SJSA1 (cell line): ENCODE results near the gene PTCD2. TPM values are rescaled to one million over a fixed set of nuclear protein-coding genes. Genes with fewer than 3 reads are reported as not detected.
A peak's percentile ranks its signal among the peaks of the same experiment; 100 is the strongest.

Experiments used
- DNase-seq, 2 experiments: peaks; one replicate each; pipeline ENCODE4 v3.0.0-alpha.2; 2015 to 2020; ENCODE audit warnings: low spot score in 2 of 2, low read depth in 1 of 2
- H3K27ac ChIP-seq: fragments of 250-450 bp; sonication (Bioruptor Pico); 2 replicates; pipeline ENCODE4 v1.5.1; 2020; ENCODE audit warnings: mild to moderate bottlenecking, moderate library complexity
- H3K27me3 ChIP-seq: fragments of 250-450 bp; sonication (Bioruptor Pico); replicated peaks from 2 replicates; pipeline ENCODE4 v1.5.1; 2020; ENCODE audit warnings: mild to moderate bottlenecking, moderate library complexity
- H3K36me3 ChIP-seq: fragments of 250-450 bp; sonication (Bioruptor Pico); 2 replicates; pipeline ENCODE4 v1.5.1; 2020; ENCODE audit warnings: mild to moderate bottlenecking
- H3K4me1 ChIP-seq: fragments of 250-450 bp; sonication (Bioruptor Pico); replicated peaks from 2 replicates; pipeline ENCODE4 v1.6.1; 2021; ENCODE audit warnings: mild to moderate bottlenecking
- H3K4me3 ChIP-seq: fragments of 250-450 bp; sonication (Bioruptor Pico); 2 replicates; pipeline ENCODE4 v1.5.1; 2020; ENCODE audit warnings: mild to moderate bottlenecking
- H3K9me3 ChIP-seq: fragments of 250-450 bp; sonication (Bioruptor Pico); replicated peaks from 2 replicates; pipeline ENCODE4 v1.5.1; 2020; ENCODE audit warnings: mild to moderate bottlenecking
- total RNA-seq: library from RNA; depleted of rRNA; stranded (reverse); fragments of >200 nt; shearing (Covaris generic); gene quantifications from 2 replicates; pipeline ENCODE4 v1.2.3, GENCODE V29; 2014

The PTCD2 gene
- total RNA-seq, 1 experiment from 2014 or later: 11.7 TPM

DNA sequence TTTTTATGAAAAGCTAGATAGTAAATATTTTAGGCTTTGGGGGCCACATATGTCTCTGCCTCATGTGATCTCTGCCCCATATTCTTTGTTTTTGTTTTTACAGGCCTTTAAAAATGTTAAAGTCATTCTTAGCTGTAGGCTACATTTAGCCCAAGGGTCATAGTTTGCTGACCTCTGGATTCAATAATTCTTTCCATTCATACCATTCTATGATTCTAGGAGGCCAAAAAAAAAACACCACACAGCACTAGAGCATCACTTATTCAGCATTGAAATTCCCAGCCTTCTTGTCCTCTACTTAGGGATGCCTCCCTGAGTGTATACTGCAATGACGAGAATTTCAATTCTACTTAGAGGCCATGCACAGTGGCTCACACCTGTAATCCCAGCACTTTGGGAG lies 17.0 kb downstream of the PTCD2 start:
- no peak for DNase-seq
- Histone ChIP-seq H3K4me3 (no peak overlapping the region), H3K36me3 (peaks cover 38% of the 10 kb centered on the region), H3K27me3 (no peaks in the 10 kb centered on the region), H3K9me3 (no peaks in the 10 kb centered on the region), H3K27ac (no peak overlapping the region), H3K4me1 (no peaks in the 10 kb centered on the region)

DNA sequence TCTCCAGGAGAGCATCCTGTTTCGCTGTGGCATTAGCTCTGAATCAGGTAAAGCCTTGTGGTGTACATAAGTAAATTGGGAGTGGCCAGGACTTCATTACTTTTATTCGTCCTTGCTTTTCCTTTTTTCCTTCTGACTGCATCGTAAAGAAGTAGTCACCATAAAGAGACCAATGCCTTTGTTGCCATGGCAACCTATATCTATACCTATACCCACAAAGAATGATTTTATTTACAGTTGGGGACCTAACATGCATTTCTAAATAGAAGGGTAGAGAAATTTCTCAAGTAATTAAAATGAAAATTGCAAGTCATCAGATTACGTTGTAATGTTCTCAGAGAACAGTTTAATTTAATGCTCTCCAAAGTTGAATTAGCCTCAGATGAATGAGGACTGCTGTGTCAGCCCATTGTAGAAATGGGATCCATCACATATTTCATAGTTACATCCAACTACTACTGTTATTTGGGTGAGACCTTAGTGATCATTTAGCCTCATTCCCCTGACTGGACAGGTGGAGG lies 18.6 kb downstream of the PTCD2 start:
- H3K27ac ChIP-seq: no peak overlapping the region
- DNase-seq: no peak
- peaks cover 40% of the 10 kb centered on the region for H3K36me3 ChIP-seq
- H3K4me3 ChIP-seq: no peak overlapping the region
- H3K27me3 ChIP-seq: no peaks in the 10 kb centered on the region
- no peaks in the 10 kb centered on the region for H3K4me1 ChIP-seq
- H3K9me3 ChIP-seq: no peaks in the 10 kb centered on the region

DNA sequence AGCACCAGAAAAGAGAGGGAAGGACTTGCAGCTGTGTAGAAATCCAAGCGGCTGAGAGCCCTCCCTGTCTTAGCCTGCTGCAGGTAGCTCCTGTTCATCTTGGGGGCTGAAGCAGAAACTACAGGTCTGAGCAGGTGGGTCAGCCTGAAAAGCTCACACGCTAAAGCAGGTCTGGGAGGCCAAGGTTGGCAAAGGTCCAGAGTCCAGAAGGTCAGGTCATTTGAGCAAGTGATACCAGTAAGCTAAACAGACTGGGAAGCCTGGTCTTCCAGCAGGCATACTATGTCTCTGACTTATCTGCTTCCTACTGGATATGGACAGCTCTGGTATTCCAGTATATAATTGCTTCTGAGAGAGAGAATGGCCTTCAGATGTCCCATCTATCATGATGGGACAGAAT lies 26.2 kb downstream of the PTCD2 start:
- Histone ChIP-seq H3K36me3 (peaks cover 27% of the 10 kb centered on the region), H3K27me3 (no peaks in the 10 kb centered on the region), H3K4me3 (no peak overlapping the region), H3K27ac (no peak overlapping the region), H3K4me1 (peaks cover 10% of the 10 kb centered on the region), H3K9me3 (no peaks in the 10 kb centered on the region)
- DNase-seq: no peak

DNA sequence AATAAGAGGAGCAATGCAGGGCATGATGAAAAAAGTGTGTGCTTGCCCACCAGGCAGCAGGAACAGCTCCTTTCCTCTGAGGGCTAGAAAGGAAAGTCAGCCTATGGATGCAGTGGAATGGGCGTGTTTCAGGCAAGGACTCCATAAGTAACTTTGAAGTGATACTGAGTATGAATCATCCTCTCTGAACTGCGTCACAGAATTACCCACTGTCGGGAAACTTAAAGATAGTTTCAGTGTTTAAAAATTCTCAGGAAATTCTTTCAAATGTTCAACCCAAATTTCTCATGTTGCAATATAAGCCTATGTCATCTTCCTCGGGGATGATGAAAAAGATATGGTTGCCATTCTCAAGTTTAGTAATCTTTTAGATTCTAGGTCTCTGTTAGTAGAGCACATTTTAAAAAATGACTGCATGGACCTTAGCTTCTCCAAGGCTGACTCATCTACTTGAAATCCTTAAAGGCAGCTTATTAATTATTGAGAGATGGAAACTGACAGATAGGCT lies 27.7 kb downstream of the PTCD2 start:
- Histone ChIP-seq H3K4me1 (peaks cover 10% of the 10 kb centered on the region), H3K4me3 (no peak overlapping the region), H3K9me3 (no peaks in the 10 kb centered on the region), H3K27ac (peak overlapping the region; percentile 55), H3K36me3 (peaks cover 21% of the 10 kb centered on the region), H3K27me3 (no peaks in the 10 kb centered on the region)
- peak in 1 of 2 experiments; percentile 55 for DNase-seq

DNA sequence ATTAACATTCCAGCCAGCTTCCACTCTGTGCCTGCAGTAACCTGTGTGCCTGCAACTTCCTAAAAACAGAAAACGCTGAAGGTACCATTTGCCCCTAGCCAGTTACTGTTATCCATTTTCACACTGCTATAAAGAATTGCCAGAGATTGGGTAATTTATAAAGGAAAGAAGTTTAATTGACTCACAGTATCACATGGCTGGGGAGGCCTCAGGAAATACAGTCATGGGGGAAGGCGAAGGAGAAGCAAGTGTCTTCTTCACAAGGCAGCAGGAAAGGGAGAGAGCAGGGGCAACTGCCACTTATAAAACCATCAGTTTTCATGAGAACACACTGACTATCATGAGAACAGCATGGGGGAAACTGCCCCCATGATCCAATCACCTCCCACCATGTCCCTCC lies 31.2 kb downstream of the PTCD2 start:
- Histone ChIP-seq H3K4me3 (no peak overlapping the region), H3K4me1 (peaks cover 10% of the 10 kb centered on the region), H3K9me3 (no peaks in the 10 kb centered on the region), H3K27ac (no peak overlapping the region), H3K27me3 (no peaks in the 10 kb centered on the region), H3K36me3 (peaks cover 15% of the 10 kb centered on the region)
- DNase-seq: no peak

DNA sequence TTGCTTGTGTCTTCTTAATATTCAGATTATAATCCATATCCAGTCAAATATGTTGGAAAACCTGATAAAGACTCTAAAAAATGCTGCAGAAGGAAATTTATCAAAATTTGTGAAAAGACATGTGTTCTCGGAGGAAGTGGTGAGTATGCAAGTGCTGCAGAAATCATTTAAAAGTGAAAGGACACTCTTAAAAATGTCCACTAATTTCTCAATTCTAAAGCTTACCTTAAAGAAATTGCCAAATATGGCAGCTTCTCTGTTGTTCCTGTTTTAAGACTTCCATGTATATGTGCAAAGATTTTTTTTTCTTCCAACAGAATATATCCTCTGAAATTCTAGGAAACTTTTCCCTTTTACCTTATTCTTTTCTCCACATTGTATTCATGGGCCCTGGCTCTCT lies 32.4 kb downstream of the PTCD2 start:
- Histone ChIP-seq H3K27me3 (no peaks in the 10 kb centered on the region), H3K4me1 (peaks cover 8% of the 10 kb centered on the region), H3K27ac (no peak overlapping the region), H3K36me3 (peaks cover 10% of the 10 kb centered on the region; the same call in 1 of the 2 replicates), H3K9me3 (no peaks in the 10 kb centered on the region), H3K4me3 (no peak overlapping the region)
- no peak for DNase-seq

DNA sequence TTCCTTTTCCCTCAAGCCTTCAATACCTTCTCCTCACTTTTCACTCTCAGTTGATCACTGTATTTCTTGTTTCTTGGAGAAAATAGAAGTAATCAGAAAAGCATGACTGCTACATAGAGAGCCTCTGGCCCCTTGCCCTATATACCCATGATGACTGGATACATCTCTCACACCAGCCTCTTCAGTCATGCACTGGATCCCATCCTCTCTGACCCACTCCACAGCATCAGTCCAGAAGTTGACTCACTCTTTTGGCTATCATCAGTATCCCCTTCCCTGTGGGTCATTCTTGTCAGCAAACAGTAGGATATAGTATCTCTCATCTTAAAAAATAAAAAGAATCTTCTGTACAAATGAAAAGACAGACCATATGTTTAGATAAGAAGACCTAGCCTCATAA lies 32.9 kb downstream of the PTCD2 start:
- Histone ChIP-seq H3K4me3 (no peak overlapping the region), H3K9me3 (no peaks in the 10 kb centered on the region), H3K4me1 (peaks cover 4% of the 10 kb centered on the region), H3K36me3 (peaks cover 10% of the 10 kb centered on the region; the same call in 1 of the 2 replicates), H3K27ac (no peak overlapping the region), H3K27me3 (no peaks in the 10 kb centered on the region)
- DNase-seq: no peak

DNA sequence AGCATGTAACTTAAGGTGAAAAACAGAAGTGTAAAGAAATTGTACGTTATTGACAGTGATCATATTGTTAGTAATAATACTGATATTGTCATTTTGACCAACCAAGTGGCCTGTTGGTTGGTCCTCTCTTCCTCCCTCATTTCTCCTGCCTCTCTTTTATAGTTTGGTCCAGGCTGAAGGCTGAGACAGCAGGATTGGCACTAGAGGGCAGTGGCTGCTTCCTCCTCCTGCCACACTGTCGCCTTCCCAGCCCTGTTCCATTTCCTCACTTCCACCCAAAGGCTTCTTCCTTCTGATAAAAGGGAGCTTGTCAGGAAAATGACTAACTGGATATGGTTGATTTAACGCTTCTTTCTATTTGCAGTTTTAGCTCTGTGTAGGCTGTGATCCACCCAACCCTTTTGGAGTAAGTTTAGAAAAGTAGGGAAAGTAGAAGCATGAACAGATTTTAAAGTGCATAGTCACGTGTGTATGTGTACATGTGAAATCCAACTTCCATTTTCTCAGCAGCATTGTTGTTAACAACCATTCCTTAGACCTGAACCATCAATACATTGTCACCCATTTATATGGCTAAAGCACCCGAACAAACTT lies 35.6 kb downstream of the PTCD2 start:
- Histone ChIP-seq H3K9me3 (no peaks in the 10 kb centered on the region), H3K4me1 (no peaks in the 10 kb centered on the region; the same call in none of the 2 replicates), H3K27me3 (no peaks in the 10 kb centered on the region), H3K36me3 (peaks cover 13% of the 10 kb centered on the region), H3K27ac (no peak overlapping the region), H3K4me3 (no peak overlapping the region)
- peak in 1 of 2 experiments; percentile 29 for DNase-seq

DNA sequence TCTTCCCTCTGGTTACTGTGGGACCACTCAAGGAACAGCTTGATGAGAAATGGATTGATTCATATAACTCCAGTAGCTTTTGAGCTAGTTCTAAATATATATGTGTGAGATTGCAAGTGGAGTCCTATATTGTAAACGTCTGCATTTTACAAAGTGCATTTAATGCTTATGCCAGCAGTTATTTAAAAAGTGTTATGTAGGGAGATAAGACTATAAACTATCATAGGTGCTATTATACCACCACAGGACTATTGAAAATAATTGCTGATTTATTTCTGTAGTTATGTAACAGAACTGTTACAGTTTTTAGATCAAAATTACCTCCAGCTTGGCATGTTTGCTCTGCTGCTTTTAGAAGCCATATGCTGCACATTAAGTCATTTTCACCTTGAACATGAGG lies 36.2 kb downstream of the PTCD2 start:
- H3K4me1 ChIP-seq: no peaks in the 10 kb centered on the region; the same call in none of the 2 replicates

DNA sequence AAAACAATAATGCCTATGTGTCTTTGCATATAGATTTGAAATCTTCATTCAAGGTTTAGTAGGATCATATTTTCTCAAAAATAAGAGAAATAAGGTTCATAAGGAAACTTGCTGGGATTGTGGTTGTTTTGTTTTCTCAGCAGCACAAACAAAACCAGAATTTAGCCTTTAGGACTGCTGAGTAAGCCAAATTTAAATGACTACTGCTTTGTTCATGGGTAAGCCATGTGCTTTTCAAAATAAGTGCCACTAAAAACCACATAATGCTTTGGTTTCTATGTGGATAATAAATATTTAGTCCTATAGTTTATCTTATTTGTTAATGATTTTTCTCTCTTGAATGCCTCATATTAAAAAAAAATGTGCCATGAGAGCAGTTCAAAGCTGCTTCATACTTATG lies 38.8 kb downstream of the PTCD2 start:
- Histone ChIP-seq H3K4me3 (no peak overlapping the region), H3K9me3 (no peaks in the 10 kb centered on the region), H3K27ac (no peak overlapping the region), H3K27me3 (no peaks in the 10 kb centered on the region), H3K4me1 (peaks cover 17% of the 10 kb centered on the region), H3K36me3 (peaks cover 30% of the 10 kb centered on the region)
- no peak for DNase-seq

More for the DNA sequence above, 36.2 kb downstream of the PTCD2 start:
- H3K36me3 ChIP-seq: peaks cover 18% of the 10 kb centered on the region
- H3K4me3 ChIP-seq: no peak overlapping the region
- no peak overlapping the region for H3K27ac ChIP-seq
- H3K27me3 ChIP-seq: no peaks in the 10 kb centered on the region
- DNase-seq: no peak
- no peaks in the 10 kb centered on the region for H3K9me3 ChIP-seq

DNA sequence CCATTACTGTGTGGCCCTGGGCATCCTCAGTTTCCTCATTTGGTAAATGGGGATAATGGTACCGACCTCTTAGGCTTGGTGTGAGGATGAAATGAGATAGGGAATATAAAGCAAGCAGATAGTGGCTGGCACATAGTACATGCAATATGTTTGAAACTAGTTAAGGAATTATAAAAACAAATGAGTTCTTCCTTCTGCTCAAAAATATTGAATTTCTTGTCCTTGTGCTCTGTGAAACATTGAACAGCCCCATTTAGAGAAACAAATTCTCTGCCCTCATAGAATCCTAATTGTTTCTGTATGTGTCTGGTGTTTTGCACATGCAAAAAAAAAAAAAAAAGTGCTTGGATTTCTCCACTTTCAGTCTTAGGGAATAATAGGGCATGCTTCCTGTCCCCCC lies 39.7 kb downstream of the PTCD2 start:
- Histone ChIP-seq H3K36me3 (peaks cover 35% of the 10 kb centered on the region), H3K27ac (no peak overlapping the region), H3K9me3 (no peaks in the 10 kb centered on the region), H3K4me3 (no peak overlapping the region), H3K4me1 (peaks cover 19% of the 10 kb centered on the region), H3K27me3 (no peaks in the 10 kb centered on the region)
- DNase-seq: no peak

DNA sequence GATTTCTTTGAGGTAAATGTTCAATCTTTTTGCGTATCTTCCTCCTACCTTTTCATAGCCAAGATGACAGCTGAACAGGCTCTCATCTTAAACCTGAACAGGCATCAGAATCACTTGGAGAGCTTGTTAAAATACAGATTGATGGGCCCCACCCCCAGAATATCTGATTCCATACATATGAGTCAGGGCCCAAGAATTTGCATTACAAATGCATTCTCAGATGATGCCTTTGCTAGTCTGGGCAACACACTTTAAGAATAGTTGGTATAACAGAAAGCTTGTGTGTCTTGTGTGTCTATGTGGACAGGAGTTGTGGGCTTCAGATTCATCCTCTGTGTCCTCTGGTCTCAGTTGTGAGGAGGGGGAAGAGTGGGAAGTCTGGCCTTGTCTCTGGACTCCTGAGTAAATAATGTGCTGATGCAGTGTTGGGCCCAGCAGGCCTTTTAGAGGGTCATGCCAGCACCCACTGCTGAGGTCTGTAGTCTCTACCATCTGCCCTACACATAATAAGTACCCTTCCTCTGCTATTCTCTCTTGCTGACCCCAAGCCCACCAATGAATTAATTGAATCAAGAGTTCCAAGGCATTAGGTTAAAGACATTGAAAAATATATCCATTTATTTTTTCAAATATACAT lies 43.1 kb downstream of the PTCD2 start:
- peaks cover 35% of the 10 kb centered on the region for H3K36me3 ChIP-seq
- H3K4me3 ChIP-seq: no peak overlapping the region
- DNase-seq: peak; percentile 76 to 86

DNA sequence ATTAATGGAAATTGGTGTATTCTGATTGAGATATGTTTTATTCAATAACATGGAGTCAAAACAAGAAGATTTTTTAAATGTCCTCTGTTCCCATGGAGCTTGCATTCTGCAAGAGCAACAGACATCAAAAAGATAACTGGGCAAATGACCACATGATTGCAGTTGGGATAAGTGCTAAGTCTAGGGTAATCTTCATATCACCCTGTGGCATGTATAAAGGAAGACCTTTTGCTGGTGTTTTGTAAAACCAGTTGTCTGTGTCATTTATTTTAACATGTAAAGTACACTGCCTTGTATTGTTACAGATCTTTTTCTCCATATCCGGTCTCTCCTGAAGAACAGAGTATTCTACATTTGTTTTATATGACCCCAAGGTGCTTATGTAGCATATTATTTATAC lies 44.0 kb downstream of the PTCD2 start:
- Histone ChIP-seq H3K4me3 (no peak overlapping the region), H3K36me3 (peaks cover 30% of the 10 kb centered on the region), H3K27me3 (no peaks in the 10 kb centered on the region), H3K9me3 (no peaks in the 10 kb centered on the region), H3K27ac (no peak overlapping the region; the same call in 1 of the 2 replicates), H3K4me1 (peaks cover 28% of the 10 kb centered on the region)
- DNase-seq: no peak

More for the DNA sequence above, 43.1 kb downstream of the PTCD2 start:
- Histone ChIP-seq H3K9me3 (no peaks in the 10 kb centered on the region), H3K27me3 (no peaks in the 10 kb centered on the region), H3K27ac (peak overlapping the region; percentile 93), H3K4me1 (peaks cover 28% of the 10 kb centered on the region)

DNA sequence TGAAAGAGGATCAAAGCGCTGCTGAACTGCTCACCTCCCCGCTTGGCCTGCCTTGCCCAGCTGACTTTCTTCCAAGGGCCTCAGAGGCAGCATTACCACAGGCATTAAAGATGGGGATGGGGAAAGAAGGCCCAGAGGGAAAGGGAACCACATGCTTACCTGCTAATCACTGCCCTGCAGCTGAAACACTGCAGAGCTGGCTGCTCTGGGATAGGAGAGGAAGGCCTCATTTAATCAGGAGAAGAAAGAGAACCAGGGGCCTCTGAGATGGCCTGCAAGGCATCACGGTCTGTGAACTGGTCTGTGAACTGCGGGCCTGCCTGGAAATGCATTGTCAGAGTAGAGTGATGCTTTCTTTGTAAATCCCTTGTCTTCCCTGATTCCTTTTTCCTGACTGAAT lies 44.8 kb downstream of the PTCD2 start:
- DNase-seq: no peak
- no peak overlapping the region for H3K4me3 ChIP-seq
- peaks cover 28% of the 10 kb centered on the region for H3K4me1 ChIP-seq
- no peak overlapping the region for H3K27ac ChIP-seq
- H3K9me3 ChIP-seq: no peaks in the 10 kb centered on the region
- no peaks in the 10 kb centered on the region for H3K27me3 ChIP-seq
- H3K36me3 ChIP-seq: peaks cover 27% of the 10 kb centered on the region
